OCI-LY7 (cell line): ENCODE data around the gene UBP1. TPM values are rescaled to one million over a fixed set of nuclear protein-coding genes. Genes with fewer than 3 reads are reported as not detected.
"Not testable (repeated sequence)": the region's sequence is repeated elsewhere in the genome, so short reads cannot be mapped to it uniquely, and the experiment has no call there.

Experiments used
- BruUV-seq: library from RNA; stranded (reverse); fragments of 400-500 nt; replicated peaks from 2 replicates; lab custom pipeline; 2021; lab: Mats Ljungman, UMichigan
- CTCF ChIA-PET: fragments of 300-600 bp; sonication (Branson Sonifier 250); formaldehyde crosslinking; loops from one replicate; lab custom pipeline; 2022; ENCODE audit warnings: antibody characterized with exemption; ENCODE audit not compliant: unreplicated experiment; lab: Charles Lee
- POLR2A ChIA-PET: fragments of 300-600 bp; sonication (Branson Sonifier 250); formaldehyde crosslinking; loops from one replicate; lab custom pipeline; 2022; ENCODE audit warnings: antibody characterized with exemption; lab: Charles Lee
- DNase-seq: peaks from one replicate; pipeline ENCODE4 v3.0.0-alpha.2; 2015; ENCODE audit warnings: low spot score
- H2AFZ ChIP-seq: fragments of 200-600 bp; sonication (generic), shearing (Covaris generic); 2 replicates; pipeline ENCODE4 v1.6.1; 2014; ENCODE audit warnings: mild to moderate bottlenecking, antibody characterized with exemption, low read length, moderate library complexity
- H3K27ac ChIP-seq: fragments of 200-600 bp; sonication (generic); 2 replicates; pipeline ENCODE4 v1.5.1; 2014; ENCODE audit warnings: mixed run types, low read depth, mild to moderate bottlenecking, moderate library complexity, low read length, inconsistent platforms; ENCODE audit not compliant: poor library complexity, severe bottlenecking
- H3K36me3 ChIP-seq: fragments of 200-600 bp; sonication (generic); 2 replicates; pipeline ENCODE4 v1.6.1; 2014; ENCODE audit warnings: mild to moderate bottlenecking, antibody characterized with exemption, low read length, moderate library complexity, mixed read lengths; ENCODE audit not compliant: insufficient read depth
- H3K4me1 ChIP-seq: fragments of 200-600 bp; sonication (generic); 2 replicates; pipeline ENCODE4 v1.5.1; 2014; ENCODE audit warnings: mild to moderate bottlenecking, low read length; ENCODE audit not compliant: insufficient read depth, poor library complexity, severe bottlenecking
- H3K4me2 ChIP-seq: fragments of 200-600 bp; sonication (generic); 2 replicates; pipeline ENCODE4 v1.6.1; 2014; ENCODE audit warnings: mild to moderate bottlenecking, low read length
- H3K4me3 ChIP-seq: fragments of 200-600 bp; sonication (generic); 2 replicates; pipeline ENCODE4 v1.5.1; 2014; ENCODE audit warnings: mild to moderate bottlenecking, low read depth, low read length; ENCODE audit not compliant: poor library complexity, severe bottlenecking
- H3K79me2 ChIP-seq: fragments of 200-600 bp; sonication (generic); 2 replicates; pipeline ENCODE4 v1.6.1; 2016; ENCODE audit warnings: low read depth, mild to moderate bottlenecking, low read length, moderate library complexity, mixed read lengths; ENCODE audit not compliant: insufficient read depth
- H3K9me2 ChIP-seq: fragments of 200-600 bp; sonication (generic); 2 replicates; pipeline ENCODE4 v1.6.1; 2016; ENCODE audit warnings: mild to moderate bottlenecking, low read length, mixed read lengths; ENCODE audit not compliant: insufficient read depth
- H3K9me3 ChIP-seq: fragments of 200-600 bp; sonication (generic); 2 replicates; pipeline ENCODE4 v1.6.1; 2014; ENCODE audit warnings: mild to moderate bottlenecking, mixed run types, low read length, mixed read lengths
- H4K20me1 ChIP-seq: fragments of 200-600 bp; sonication (generic); 2 replicates; pipeline ENCODE4 v1.6.1; 2014; ENCODE audit warnings: mild to moderate bottlenecking, antibody characterized with exemption, low read length, moderate library complexity, mixed read lengths; ENCODE audit not compliant: insufficient read depth
- CTCF ChIP-seq: fragments of 200-600 bp; sonication (generic); conservative IDR thresholded peaks from 2 replicates; pipeline ENCODE4 v1.5.1; 2014; ENCODE audit warnings: mild to moderate bottlenecking, antibody characterized with exemption, low read length, moderate library complexity, mixed read lengths
- EZH2phosphoT487 ChIP-seq: fragments of 200-600 bp; sonication (generic); IDR thresholded peaks from 2 replicates; pipeline ENCODE4 v1.6.1; 2018; ENCODE audit warnings: low read depth, borderline replicate concordance, mild to moderate bottlenecking, mixed run types, antibody characterized with exemption, low read length, moderate library complexity, mixed read lengths
- intact Hi-C: fragments of 100-400 bp; cut with micrococcal nuclease; formaldehyde crosslinking; loops from one replicate; pipeline ENCODE4 v1.10.0; 2022; ENCODE audit not compliant: unreplicated experiment
- total RNA-seq, 2 experiments: library from RNA; depleted of rRNA in 1 of 2; stranded (reverse); fragments of >200 nt in 1 of 2; shearing (Covaris generic) in 1 of 2; gene quantifications; 2 replicates each; pipeline ENCODE4 v1.2.3, GENCODE V29; 2014 to 2022

Gene UBP1
- total RNA-seq, 2 experiments from 2014 or later, result 73.0 to 83.8 TPM

GRCh38 chr3:33473813-33474212 is 33.6 kb upstream of the UBP1 start:
- POLR2A ChIA-PET, result interaction anchor here (0.6 kb wide), 1 partner anchor 535 kb away, joined by 3 read pairs; no protein-coding TSS in a partner anchor
- Histone ChIP-seq H3K4me3 (no peak overlapping the region), H3K4me1 (no peaks in the 10 kb centered on the region), H3K27ac (no peak overlapping the region), H3K9me2 (no peaks in the 10 kb centered on the region), H3K4me2 (no peak overlapping the region), H3K36me3 (no peaks in the 10 kb centered on the region), H4K20me1 (no peaks in the 10 kb centered on the region), H3K79me2 (no peaks in the 10 kb centered on the region), H2AFZ (no peak overlapping the region), H3K9me3 (no peaks in the 10 kb centered on the region)
- no TSS peak for BruUV-seq
- no peak for DNase-seq
- CTCF ChIA-PET, result no interaction called here
- no peak for TF ChIP-seq CTCF
- no peak for TF ChIP-seq EZH2phosphoT487
- intact Hi-C loops, result no loop called here

GRCh38 chr3:33467786-33468185 is 27.6 kb upstream of the UBP1 start:
- Histone ChIP-seq H3K9me3 (no peaks in the 10 kb centered on the region), H3K4me3 (no peak overlapping the region), H3K27ac (no peak overlapping the region), H3K9me2 (no peaks in the 10 kb centered on the region), H3K36me3 (no peaks in the 10 kb centered on the region), H3K4me1 (no peaks in the 10 kb centered on the region), H2AFZ (no peak overlapping the region), H4K20me1 (no peaks in the 10 kb centered on the region), H3K4me2 (no peak overlapping the region), H3K79me2 (no peaks in the 10 kb centered on the region)
- BruUV-seq, result no TSS peak
- TF ChIP-seq EZH2phosphoT487 (no peak), CTCF (no peak)
- DNase-seq, result no peak
- intact Hi-C loops, result no loop called here
- ChIA-PET CTCF (no interaction called here), POLR2A (no interaction called here)

- intact Hi-C loops, result no loop called here
- Histone ChIP-seq H3K36me3 (no peaks in the 10 kb centered on the region), H3K4me1 (no peaks in the 10 kb centered on the region), H4K20me1 (no peaks in the 10 kb centered on the region), H3K79me2 (no peaks in the 10 kb centered on the region), H3K27ac (no peak overlapping the region), H3K9me2 (no peaks in the 10 kb centered on the region), H3K4me3 (no peak overlapping the region), H3K4me2 (no peak overlapping the region), H3K9me3 (no peaks in the 10 kb centered on the region), H2AFZ (no peak overlapping the region)
- no TSS peak for BruUV-seq
- ChIA-PET CTCF (no interaction called here), POLR2A (interaction anchor here (0.6 to 1.2 kb wide), 5 partner anchors 17 to 457 kb away, joined by 3 to 7 read pairs (median 3); partner anchors contain the start of gene PDCD6IP)
- TF ChIP-seq CTCF (no peak), EZH2phosphoT487 (no peak)
- no peak for DNase-seq
Measured at GRCh38 chr3:33461097-33461496, 20.9 kb upstream of the UBP1 start.

- POLR2A ChIA-PET, result interaction anchor here (0.9 kb wide), 1 partner anchor 98 kb away, joined by 6 read pairs; no protein-coding TSS in a partner anchor
- BruUV-seq, H3K4me1 ChIP-seq: not testable (repeated sequence)
Measured at GRCh38 chr3:33459577-33459976, 19.4 kb upstream of the UBP1 start.

More at GRCh38 chr3:33459577-33459976, 19.4 kb upstream of the UBP1 start:
- H3K9me3 ChIP-seq, H3K36me3 ChIP-seq, H3K9me2 ChIP-seq, intact Hi-C loops, H3K4me2 ChIP-seq, H3K4me3 ChIP-seq, H2AFZ ChIP-seq, H3K79me2 ChIP-seq, CTCF ChIA-PET, H4K20me1 ChIP-seq, DNase-seq, H3K27ac ChIP-seq: not testable (repeated sequence)
